ENCODE data around the gene CDHR2. TPM values are rescaled to one million over a fixed set of nuclear protein-coding genes. Genes with fewer than 3 reads are reported as not detected.

Gene CDHR2
- not detected for total RNA-seq

- TF ChIP-seq POLR2A (IDR thresholded peaks at IDR 0.05) (no peak), EP300 (IDR thresholded peaks at IDR 0.05) (no peak), CTCF (IDR thresholded peaks at IDR 0.05) (no peak)
- peak within 1 kb of the TSS in 1 of 4 donors; percentile 59 for H3K27ac ChIP-seq
- H3K4me1 ChIP-seq = peaks cover 0 to 2% (median 1%) of the 10 kb centered on the region in 4 donors
- no peaks in the 10 kb centered on the region for H3K9me3 ChIP-seq
- 68 to 71% methylated on average over 18 of the region's 18 CpGs for WGBS, 2 donors
- H3K4me3 ChIP-seq = peak within 1 kb of the TSS in 1 of 4 donors; percentile 27
- H3K36me3 ChIP-seq = no peaks in the 10 kb centered on the region
- H3K27me3 ChIP-seq = peaks cover 0 to 25% of the 10 kb centered on the region in 2 donors
- no peak for DNase-seq (ENCODE audit: low spot score in 2 of 2)
Measured at GRCh38 chr5:176548967-176549444, at the start of gene CDHR2. Gene CDHR2, plus strand, starts transcription at chr5:176549342. Its CDS starts 16,011 bp downstream, at chr5:176565353.

- H3K9me3 ChIP-seq = no peaks in the 10 kb centered on the region
- TF ChIP-seq EP300 (IDR thresholded peaks at IDR 0.05) = no peak
- TF ChIP-seq CTCF (IDR thresholded peaks at IDR 0.05) = no peak
- no peak for TF ChIP-seq POLR2A (IDR thresholded peaks at IDR 0.05)
- no peak overlapping the region for H3K27ac ChIP-seq
- H3K4me3 ChIP-seq = no peak overlapping the region
- DNase-seq (ENCODE audit: low spot score in 2 of 2) = no peak
- H3K4me1 ChIP-seq = no peaks in the 10 kb centered on the region
- 94 to 98% methylated on average over 3 of the region's 3 CpGs for WGBS, 2 donors
- no peaks in the 10 kb centered on the region for H3K27me3 ChIP-seq
- peaks cover 0 to 98% (median 28%) of the 10 kb centered on the region in 3 donors for H3K36me3 ChIP-seq
Measured at GRCh38 chr5:176500511-176500910, 48.6 kb upstream of the CDHR2 start.

- no peak for DNase-seq (ENCODE audit: low spot score in 2 of 2)
- H3K27ac ChIP-seq = no peak overlapping the region
- no peaks in the 10 kb centered on the region for H3K27me3 ChIP-seq
- no peaks in the 10 kb centered on the region for H3K9me3 ChIP-seq
- H3K36me3 ChIP-seq = peaks cover 0 to 96% (median 21%) of the 10 kb centered on the region in 3 donors
- no peak overlapping the region for H3K4me3 ChIP-seq
- TF ChIP-seq POLR2A (IDR thresholded peaks at IDR 0.05) = no peak
- TF ChIP-seq CTCF (IDR thresholded peaks at IDR 0.05) = no peak
- no peak for TF ChIP-seq EP300 (IDR thresholded peaks at IDR 0.05)
- WGBS, 2 donors = 94 to 96% methylated on average over 1 of the region's 1 CpG
- H3K4me1 ChIP-seq = no peaks in the 10 kb centered on the region
Measured at GRCh38 chr5:176501333-176501732, 47.8 kb upstream of the CDHR2 start.

- no peaks in the 10 kb centered on the region for H3K27me3 ChIP-seq
- 84 to 93% methylated on average over 5 of the region's 5 CpGs for WGBS, 2 donors
- H3K4me3 ChIP-seq = no peak overlapping the region
- peaks cover 0 to 98% (median 17%) of the 10 kb centered on the region in 3 donors for H3K36me3 ChIP-seq
- no peak for TF ChIP-seq EP300 (IDR thresholded peaks at IDR 0.05)
- DNase-seq (ENCODE audit: low spot score in 2 of 2) = no peak
- no peaks in the 10 kb centered on the region for H3K9me3 ChIP-seq
- no peak overlapping the region for H3K27ac ChIP-seq
- H3K4me1 ChIP-seq = no peaks in the 10 kb centered on the region
Measured at GRCh38 chr5:176503496-176503895, 45.6 kb upstream of the CDHR2 start.

- Histone ChIP-seq H3K9me3 (no peaks in the 10 kb centered on the region), H3K4me1 (no peaks in the 10 kb centered on the region), H3K27ac (peak overlapping the region in 2 of 4 donors; percentile 0 to 74), H3K27me3 (no peaks in the 10 kb centered on the region), H3K36me3 (peaks cover 0 to 68% (median 4%) of the 10 kb centered on the region in 3 donors), H3K4me3 (no peak overlapping the region)
- no peak for TF ChIP-seq CTCF (IDR thresholded peaks at IDR 0.05)
- no peak for TF ChIP-seq EP300 (IDR thresholded peaks at IDR 0.05)
- 85 to 86% methylated on average over 2 of the region's 2 CpGs for WGBS, 2 donors
- no peak for DNase-seq (ENCODE audit: low spot score in 2 of 2)
Measured at GRCh38 chr5:176507911-176508310, 41.2 kb upstream of the CDHR2 start.

- TF ChIP-seq POLR2A (IDR thresholded peaks at IDR 0.05) = no peak
- TF ChIP-seq CTCF (IDR thresholded peaks at IDR 0.05) = no peak
- no peak for TF ChIP-seq EP300 (IDR thresholded peaks at IDR 0.05)
- WGBS, 2 donors = 74 to 79% methylated on average over 4 of the region's 4 CpGs
- no peak overlapping the region for H3K4me3 ChIP-seq
- peaks cover 0 to 61% (median 4%) of the 10 kb centered on the region in 3 donors for H3K36me3 ChIP-seq
- H3K27ac ChIP-seq = no peak overlapping the region
- H3K4me1 ChIP-seq = no peaks in the 10 kb centered on the region
- H3K27me3 ChIP-seq = no peaks in the 10 kb centered on the region
- DNase-seq (ENCODE audit: low spot score in 2 of 2) = no peak
- no peaks in the 10 kb centered on the region for H3K9me3 ChIP-seq
Measured at GRCh38 chr5:176508603-176509002, 40.5 kb upstream of the CDHR2 start.

Data from tibial nerve (tissue), 4 donors.